NT2/D1 (cell line): Measurements from ENCODE around the gene TCF15.

ENCODE experiments used
- SUZ12 ChIP-seq: IDR thresholded peaks from 2 replicates; pipeline ENCODE4 v1.6.1; 2011; ENCODE audit not compliant: insufficient read length, insufficient read depth; ENCODE audit errors: extremely low read depth
- YY1 ChIP-seq: IDR thresholded peaks from 2 replicates; pipeline ENCODE4 v1.6.1; 2011; ENCODE audit not compliant: insufficient read length, insufficient read depth
- ZNF274 ChIP-seq: IDR thresholded peaks from 2 replicates; pipeline ENCODE4 v1.6.1; 2011; ENCODE audit warnings: mild to moderate bottlenecking, low read depth, low read length

GRCh38 chr20:592506-592905, 17.6 kb downstream of the TCF15 start:
- TF ChIP-seq SUZ12 (no peak), YY1 (no peak), ZNF274 (no peak)
